ENCODE results near the gene SARS1.
"Not testable (repeated sequence)": the region's sequence is repeated elsewhere in the genome, so short reads cannot be mapped to it uniquely, and the experiment has no call there.

Gene SARS1, protein sequence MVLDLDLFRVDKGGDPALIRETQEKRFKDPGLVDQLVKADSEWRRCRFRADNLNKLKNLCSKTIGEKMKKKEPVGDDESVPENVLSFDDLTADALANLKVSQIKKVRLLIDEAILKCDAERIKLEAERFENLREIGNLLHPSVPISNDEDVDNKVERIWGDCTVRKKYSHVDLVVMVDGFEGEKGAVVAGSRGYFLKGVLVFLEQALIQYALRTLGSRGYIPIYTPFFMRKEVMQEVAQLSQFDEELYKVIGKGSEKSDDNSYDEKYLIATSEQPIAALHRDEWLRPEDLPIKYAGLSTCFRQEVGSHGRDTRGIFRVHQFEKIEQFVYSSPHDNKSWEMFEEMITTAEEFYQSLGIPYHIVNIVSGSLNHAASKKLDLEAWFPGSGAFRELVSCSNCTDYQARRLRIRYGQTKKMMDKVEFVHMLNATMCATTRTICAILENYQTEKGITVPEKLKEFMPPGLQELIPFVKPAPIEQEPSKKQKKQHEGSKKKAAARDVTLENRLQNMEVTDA

DNA sequence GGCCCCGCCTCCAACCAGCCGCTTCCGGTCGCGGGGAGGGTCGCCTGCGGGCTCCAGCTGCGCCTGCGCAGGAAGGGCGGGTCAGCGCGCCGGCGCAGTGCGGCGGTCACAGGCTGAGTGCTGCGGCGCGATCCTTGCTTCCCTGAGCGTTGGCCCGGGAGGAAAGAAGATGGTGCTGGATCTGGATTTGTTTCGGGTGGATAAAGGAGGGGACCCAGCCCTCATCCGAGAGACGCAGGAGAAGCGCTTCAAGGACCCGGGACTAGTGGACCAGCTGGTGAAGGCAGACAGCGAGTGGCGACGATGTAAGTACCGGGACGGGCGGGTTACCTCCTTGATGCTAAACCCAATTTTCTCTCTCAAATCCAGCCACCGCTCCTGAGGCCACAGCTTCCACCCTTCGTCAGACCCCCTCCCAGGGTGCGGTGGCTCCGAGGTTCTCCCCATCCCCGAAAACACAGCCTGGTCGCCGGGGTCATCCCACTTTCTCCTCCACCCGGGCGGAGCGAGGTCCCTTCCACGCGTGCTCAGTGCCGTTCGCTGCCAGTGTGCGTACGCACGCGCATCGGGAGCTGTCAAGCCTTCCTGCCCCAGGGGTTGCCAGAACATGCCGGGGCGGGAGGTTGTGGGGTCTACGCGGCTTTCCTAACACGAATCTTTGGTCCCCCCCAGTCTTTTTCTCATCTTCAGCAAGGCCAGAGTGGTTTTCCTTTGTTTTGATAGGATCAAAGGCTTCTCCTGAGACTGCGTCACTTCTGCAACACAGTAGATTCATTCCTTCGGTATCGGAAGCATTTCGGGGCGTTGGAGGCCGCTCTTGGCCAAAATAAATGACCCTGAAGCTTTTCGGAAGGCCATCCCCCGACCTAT, at the start of gene SARS1:
SARS1 (plus strand) TSS at position 95 of the 870 bp plus-strand sequence; CDS start at position 170, 75 bp downstream.
- in situ Hi-C loops (cut with HindIII; ENCODE audit: low sequenced_read_pairs), result no loop called here

GRCh38 chr1:109164538-109164937, 49.2 kb upstream of the SARS1 start:
- in situ Hi-C loops (cut with HindIII; ENCODE audit: low sequenced_read_pairs), result loop anchor here (5.0 kb wide), 1 partner anchor 43 kb away; no protein-coding TSS in a partner anchor

- in situ Hi-C loops (cut with HindIII; ENCODE audit: low sequenced_read_pairs), result no loop called here
These were observed 46.7 kb upstream of the SARS1 start for GRCh38 chr1:109167001-109167506.

GRCh38 chr1:109170035-109170764, 43.5 kb upstream of the SARS1 start:
- in situ Hi-C loops (cut with HindIII; ENCODE audit: low sequenced_read_pairs), result no loop called here

DNA sequence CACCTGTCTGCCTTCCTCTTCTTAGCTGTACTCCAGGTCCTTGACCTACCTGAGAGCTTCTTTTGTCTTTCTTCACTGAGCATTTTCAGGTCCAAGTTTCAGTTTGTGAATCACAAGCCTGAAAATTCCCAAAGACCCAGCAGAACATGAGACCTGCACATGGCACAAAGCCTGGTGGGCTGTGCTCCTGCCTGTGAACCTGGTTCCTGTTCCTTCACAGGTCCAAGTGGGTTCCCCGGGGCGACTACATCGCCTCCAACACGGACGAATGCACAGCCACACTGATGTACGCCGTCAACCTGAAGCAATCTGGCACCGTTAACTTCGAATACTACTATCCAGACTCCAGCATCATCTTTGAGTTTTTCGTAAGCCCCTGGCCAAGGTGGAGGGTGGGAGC, 42.1 kb upstream of the SARS1 start:
- in situ Hi-C loops (cut with HindIII; ENCODE audit: low sequenced_read_pairs), result no loop called here

- in situ Hi-C loops (cut with HindIII; ENCODE audit: low sequenced_read_pairs), result not testable (repeated sequence)
These were observed 37.4 kb upstream of the SARS1 start for GRCh38 chr1:109176349-109176748.

GRCh38 chr1:109180715-109181084, 33.0 kb upstream of the SARS1 start:
- in situ Hi-C loops (cut with HindIII; ENCODE audit: low sequenced_read_pairs), result not testable (repeated sequence)

DNA sequence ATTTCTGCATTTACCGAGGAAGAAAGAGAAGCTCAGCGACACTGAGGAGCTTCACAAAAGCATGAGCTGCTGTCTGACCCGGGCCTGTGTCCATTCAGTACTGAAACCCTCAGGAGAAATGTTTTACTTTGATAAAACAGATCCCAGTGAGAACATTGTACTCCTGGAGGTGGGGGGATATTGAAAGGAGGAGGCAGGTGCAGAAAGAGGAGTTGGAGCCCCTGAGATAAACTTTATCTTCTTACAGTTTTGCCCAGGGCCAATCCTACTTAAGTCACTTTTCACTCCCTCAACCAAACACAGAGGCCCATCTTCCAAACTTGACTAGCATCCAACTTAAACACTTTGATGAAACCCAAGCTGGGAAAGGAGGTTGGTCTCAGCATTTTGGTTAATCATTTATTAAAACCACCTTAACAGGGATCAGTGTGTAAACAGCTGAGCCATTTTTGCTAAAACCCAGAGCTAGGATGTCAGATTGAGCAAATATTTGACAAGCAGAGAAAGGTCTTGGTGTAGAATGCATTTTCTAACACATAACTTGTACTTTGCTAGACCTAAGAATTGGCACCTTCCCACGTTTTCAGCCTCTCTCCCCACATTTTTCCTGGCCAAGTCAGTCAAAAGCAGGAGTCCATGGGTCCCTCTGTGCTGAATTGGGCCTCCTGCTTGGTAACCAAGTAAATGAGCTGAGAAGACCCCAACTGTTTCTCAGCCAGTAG, 32.5 kb upstream of the SARS1 start:
- in situ Hi-C loops (cut with HindIII; ENCODE audit: low sequenced_read_pairs), result no loop called here

DNA sequence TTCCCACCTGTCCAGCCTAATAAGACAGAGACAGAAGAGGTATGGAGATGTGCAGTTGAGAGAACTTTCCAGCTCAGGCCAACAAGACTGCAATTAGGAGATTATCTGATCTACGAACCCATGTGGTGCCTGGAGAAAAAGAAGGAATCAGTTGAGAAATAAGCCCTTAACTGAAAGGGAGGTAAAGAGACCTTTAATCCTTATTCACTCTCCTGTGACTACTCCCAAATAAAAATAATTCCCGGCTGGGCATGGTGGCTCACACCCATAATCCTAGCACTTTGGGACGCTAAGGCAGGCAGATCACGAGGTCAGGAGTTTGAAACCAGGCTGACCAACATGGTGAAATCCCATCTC, 31.9 kb upstream of the SARS1 start:
- in situ Hi-C loops (cut with HindIII; ENCODE audit: low sequenced_read_pairs), result no loop called here

GRCh38 chr1:109183058-109183738, 30.5 kb upstream of the SARS1 start:
- in situ Hi-C loops (cut with HindIII; ENCODE audit: low sequenced_read_pairs), result no loop called here

- in situ Hi-C loops (cut with HindIII; ENCODE audit: low sequenced_read_pairs), result no loop called here
These were observed 29.0 kb upstream of the SARS1 start for GRCh38 chr1:109184687-109185086.

DNA sequence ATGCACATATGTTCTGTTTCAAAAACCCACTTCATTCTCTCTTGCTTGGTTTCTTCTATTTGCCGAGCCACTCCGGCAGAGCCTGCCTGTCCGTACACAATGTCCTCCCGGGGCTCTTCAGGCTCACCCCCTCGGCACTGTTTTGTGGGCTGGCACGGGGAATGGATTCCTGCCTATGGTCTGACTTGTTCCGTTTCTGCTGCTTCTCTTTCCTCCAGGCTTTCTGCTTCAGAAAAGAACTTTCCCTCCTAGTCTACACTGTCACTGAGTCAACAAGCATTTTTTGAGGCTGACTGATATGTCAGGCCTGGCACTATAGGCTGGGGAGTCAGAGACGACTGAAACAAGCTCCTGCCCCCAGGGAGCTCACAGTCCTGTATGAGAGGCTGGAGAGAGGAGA, 28.4 kb upstream of the SARS1 start:
- in situ Hi-C loops (cut with HindIII; ENCODE audit: low sequenced_read_pairs), result no loop called here

- in situ Hi-C loops (cut with HindIII; ENCODE audit: low sequenced_read_pairs), result no loop called here
These were observed 27.6 kb upstream of the SARS1 start for GRCh38 chr1:109185990-109186732.

DNA sequence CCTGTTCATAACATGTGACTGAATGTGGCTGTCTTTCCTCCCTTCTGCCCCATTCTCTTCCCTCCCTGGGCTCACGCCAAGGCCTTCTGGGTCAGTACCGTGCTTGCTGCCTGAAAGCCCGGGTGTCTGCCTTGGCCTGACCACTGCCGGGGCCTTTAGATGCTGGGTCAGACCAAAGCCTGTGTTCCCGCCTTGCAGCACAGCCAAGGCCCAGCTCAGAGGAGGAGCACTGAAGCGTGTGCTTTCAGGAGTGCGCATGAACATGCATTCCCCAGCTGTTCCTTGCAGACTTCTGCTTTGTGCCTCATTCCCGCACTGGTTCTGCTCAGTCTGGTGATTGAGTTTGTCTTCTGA, 27.0 kb upstream of the SARS1 start:
- in situ Hi-C loops (cut with HindIII; ENCODE audit: low sequenced_read_pairs), result no loop called here

DNA sequence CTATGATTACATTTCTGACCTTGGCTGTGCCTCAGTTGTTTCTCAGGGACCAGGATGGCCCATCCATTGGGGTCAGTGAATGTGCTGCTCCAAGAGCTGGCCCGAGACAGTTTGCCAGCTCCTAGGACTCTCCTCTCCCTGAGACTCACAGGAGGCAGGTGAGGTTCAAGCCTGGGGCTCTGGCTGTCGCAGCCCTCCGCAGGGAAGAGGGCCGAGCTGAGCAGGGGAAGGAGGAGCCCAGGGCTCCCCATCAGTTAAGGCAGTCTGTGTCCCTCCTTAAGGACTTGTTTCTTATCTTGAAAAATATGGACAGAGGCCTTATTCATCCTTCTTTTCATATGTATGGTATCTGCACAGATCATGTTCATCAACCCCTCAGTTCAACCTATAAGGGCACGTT, 26.6 kb upstream of the SARS1 start:
- in situ Hi-C loops (cut with HindIII; ENCODE audit: low sequenced_read_pairs), result no loop called here

GRCh38 chr1:109188200-109188599, 25.5 kb upstream of the SARS1 start:
- in situ Hi-C loops (cut with HindIII; ENCODE audit: low sequenced_read_pairs), result no loop called here

DNA sequence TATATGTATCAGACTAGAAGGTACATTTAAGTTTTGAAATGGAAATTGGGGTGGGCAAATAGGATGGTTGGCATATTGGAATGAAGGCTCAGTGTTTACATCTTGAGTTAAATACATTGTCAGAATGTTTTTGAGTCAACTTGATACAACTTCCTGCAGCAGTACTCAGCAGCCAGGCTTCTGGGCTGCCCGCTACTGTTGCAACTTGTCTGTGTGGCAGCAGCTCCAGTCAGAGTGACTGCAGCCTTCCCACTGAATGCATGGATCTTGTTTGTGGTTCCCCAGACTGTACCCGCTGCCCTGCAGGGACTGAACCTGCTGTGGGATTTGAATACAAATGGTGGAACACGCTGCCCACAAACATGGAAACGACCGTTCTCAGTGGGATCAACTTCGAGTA, 24.9 kb upstream of the SARS1 start:
- in situ Hi-C loops (cut with HindIII; ENCODE audit: low sequenced_read_pairs), result no loop called here

GRCh38 chr1:109190189-109190588, 23.5 kb upstream of the SARS1 start:
- in situ Hi-C loops (cut with HindIII; ENCODE audit: low sequenced_read_pairs), result no loop called here

GRCh38 chr1:109191377-109191776, 22.3 kb upstream of the SARS1 start:
- in situ Hi-C loops (cut with HindIII; ENCODE audit: low sequenced_read_pairs), result no loop called here
